Sigmoid colon (tissue), 7 donors: Measurements from ENCODE around the gene STK32B. TPM values are rescaled to one million over a fixed set of nuclear protein-coding genes. Genes with fewer than 3 reads are reported as not detected.

Experiments
- DNase-seq: peaks from one replicate; pipeline ENCODE4 v3.0.0-alpha.2; 2019
- H3K27ac ChIP-seq, 4 donors: fragments of 200-600 bp; sonication (generic); one replicate each; pipeline ENCODE4 v1.5.1; 2016 to 2019; ENCODE audit warnings: mild to moderate bottlenecking in 1 of 4
- H3K27me3 ChIP-seq, 3 donors: fragments of 200-600 bp; sonication (generic); one replicate each; pipeline ENCODE4 v1.5.1; 2019; ENCODE audit warnings: mild to moderate bottlenecking in 1 of 3
- H3K36me3 ChIP-seq, 4 donors: fragments of 200-600 bp; sonication (generic); one replicate each; pipeline ENCODE4 v1.5.1; 2016 to 2019
- H3K4me1 ChIP-seq, 4 donors: fragments of 200-600 bp; sonication (generic); one replicate each; pipeline ENCODE4 v1.5.1; 2017 to 2019
- H3K4me3 ChIP-seq, 4 donors: fragments of 200-600 bp; sonication (generic); one replicate each; pipeline ENCODE4 v1.5.1; 2017 to 2019; ENCODE audit warnings: mild to moderate bottlenecking in 2 of 4, moderate library complexity in 1 of 4
- H3K9me3 ChIP-seq, 4 donors: fragments of 200-600 bp in 3 of 4; sonication (generic) in 3 of 4; one replicate each; pipeline versions ENCODE4 v1.5.1 to v1.6.1; 2013 to 2019
- CTCF ChIP-seq, 4 experiments: fragments of 450-650 bp in 3 of 4; fragments of 200-600 bp in 1 of 4; IDR thresholded peaks; one replicate each; pipeline ENCODE4 v1.5.1; 2016 to 2019; ENCODE audit warnings: antibody characterized with exemption in 4 of 4, mild to moderate bottlenecking in 3 of 4, moderate library complexity in 2 of 4
- EP300 ChIP-seq, 4 donors: sonication (generic); formaldehyde crosslinking; IDR thresholded peaks; one replicate each; pipeline ENCODE4 v1.6.1; 2017; ENCODE audit warnings: antibody characterized with exemption in 4 of 4
- POLR2A ChIP-seq, 2 donors: fragments of 450-650 bp; IDR thresholded peaks; one replicate each; pipeline ENCODE4 v1.6.1; 2016; ENCODE audit warnings: antibody characterized with exemption in 2 of 2, mild to moderate bottlenecking in 2 of 2, moderate library complexity in 2 of 2
- POLR2AphosphoS5 ChIP-seq, 4 donors: sonication (generic); formaldehyde crosslinking; IDR thresholded peaks; one replicate each; pipeline ENCODE4 v1.6.1; 2017; ENCODE audit warnings: antibody characterized with exemption in 4 of 4
- WGBS, 2 donors: extraction: QIAGEN DNeasy Blood & Tissue Kit; methylation state at CpG; one replicate each; pipeline ENCODE4 v1.1.7; 2013; 5-methylcytosine and 5-hydroxymethylcytosine counted together
- intact Hi-C: fragments of 100-400 bp; cut with DNase I; formaldehyde crosslinking; loops from one replicate; pipeline ENCODE4 v1.15.1; 2023
- polyA plus RNA-seq, 3 donors: library from polyadenylated mRNA; stranded (reverse); fragments of 200-250 nt; gene quantifications; one replicate each; pipeline ENCODE4 v1.2.3, GENCODE V29; 2013
- total RNA-seq, 4 donors: library from RNA; depleted of rRNA; stranded (reverse); fragments of >200 nt; gene quantifications; one replicate each; pipeline ENCODE4 v1.1.0, GENCODE V29; 2016
- donor health status: healthy with polysubstance abuse.
- donor health status: Bipolar disorder and iron deficiency.
- donor health status: healthy.

Gene STK32B
- total and polyA plus RNA-seq, 7 donors, result 0.23 to 3.9 (median 1.8) TPM

DNA sequence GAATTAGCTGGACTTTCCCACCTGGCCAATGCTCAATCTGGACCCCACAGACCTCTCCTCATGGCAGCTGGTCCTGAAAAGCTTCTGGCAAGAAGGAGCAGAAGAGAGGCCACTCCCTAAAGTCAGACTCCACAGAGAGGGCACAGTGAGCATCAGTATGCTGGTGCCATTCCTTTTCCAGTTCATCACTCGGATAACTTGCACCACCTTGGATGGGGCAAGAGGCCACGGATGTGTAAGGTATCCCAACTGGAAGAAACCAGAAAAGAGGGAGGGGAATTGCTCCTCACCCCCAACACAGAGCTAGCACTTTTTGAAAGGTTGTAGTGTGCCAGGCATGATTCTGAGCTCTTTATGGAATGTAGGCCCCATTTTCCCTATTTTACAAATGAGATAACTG, 85.9 kb downstream of the STK32B start:
- no peak for DNase-seq
- 87 to 94% methylated on average over 2 of the region's 2 CpGs for WGBS, 2 donors
- H3K4me3 ChIP-seq, result no peak overlapping the region
- TF ChIP-seq POLR2AphosphoS5 (IDR thresholded peaks at IDR 0.05) (no peak), CTCF (IDR thresholded peaks at IDR 0.05) (no peak), POLR2A (IDR thresholded peaks at IDR 0.05) (no peak), EP300 (IDR thresholded peaks at IDR 0.05) (no peak)
- H3K4me1 ChIP-seq, result no peaks in the 10 kb centered on the region
- intact Hi-C loops, result no loop called here
- H3K9me3 ChIP-seq, result no peaks in the 10 kb centered on the region
- no peaks in the 10 kb centered on the region for H3K36me3 ChIP-seq
- no peaks in the 10 kb centered on the region for H3K27me3 ChIP-seq
- H3K27ac ChIP-seq, result no peak overlapping the region

- Histone ChIP-seq H3K4me3 (no peak overlapping the region), H3K36me3 (no peaks in the 10 kb centered on the region), H3K27ac (no peak overlapping the region), H3K4me1 (no peaks in the 10 kb centered on the region), H3K9me3 (no peaks in the 10 kb centered on the region), H3K27me3 (no peaks in the 10 kb centered on the region)
- DNase-seq, result no peak
- no peak for TF ChIP-seq EP300 (IDR thresholded peaks at IDR 0.05)
- TF ChIP-seq POLR2AphosphoS5 (IDR thresholded peaks at IDR 0.05), result no peak
- TF ChIP-seq CTCF (IDR thresholded peaks at IDR 0.05), result no peak
- TF ChIP-seq POLR2A (IDR thresholded peaks at IDR 0.05), result no peak
- 22 to 73% methylated on average over 9 of the region's 9 CpGs for WGBS, 2 donors
- intact Hi-C loops, result no loop called here
Measured at GRCh38 chr4:5137927-5138326, 86.6 kb downstream of the STK32B start.

GRCh38 chr4:5138389-5138788, 87.1 kb downstream of the STK32B start:
- H3K9me3 ChIP-seq, result no peaks in the 10 kb centered on the region
- DNase-seq, result no peak
- H3K4me1 ChIP-seq, result no peaks in the 10 kb centered on the region
- no peaks in the 10 kb centered on the region for H3K27me3 ChIP-seq
- H3K4me3 ChIP-seq, result no peak overlapping the region
- TF ChIP-seq POLR2AphosphoS5 (IDR thresholded peaks at IDR 0.05), result no peak
- TF ChIP-seq POLR2A (IDR thresholded peaks at IDR 0.05), result no peak
- no peak for TF ChIP-seq EP300 (IDR thresholded peaks at IDR 0.05)
- TF ChIP-seq CTCF (IDR thresholded peaks at IDR 0.05), result no peak
- intact Hi-C loops, result no loop called here
- H3K27ac ChIP-seq, result no peak overlapping the region
- 93 to 94% methylated on average over 3 of the region's 3 CpGs for WGBS, 2 donors
- no peaks in the 10 kb centered on the region for H3K36me3 ChIP-seq

GRCh38 chr4:5139141-5139540, 87.9 kb downstream of the STK32B start:
- no peak for DNase-seq
- intact Hi-C loops, result no loop called here
- Histone ChIP-seq H3K9me3 (no peaks in the 10 kb centered on the region), H3K27ac (no peak overlapping the region), H3K27me3 (no peaks in the 10 kb centered on the region), H3K36me3 (no peaks in the 10 kb centered on the region), H3K4me3 (no peak overlapping the region), H3K4me1 (no peaks in the 10 kb centered on the region)
- 71 to 79% methylated on average over 2 of the region's 2 CpGs for WGBS, 2 donors
- TF ChIP-seq EP300 (IDR thresholded peaks at IDR 0.05), result no peak
- no peak for TF ChIP-seq CTCF (IDR thresholded peaks at IDR 0.05)
- no peak for TF ChIP-seq POLR2A (IDR thresholded peaks at IDR 0.05)
- TF ChIP-seq POLR2AphosphoS5 (IDR thresholded peaks at IDR 0.05), result no peak

- Histone ChIP-seq H3K4me3 (no peak overlapping the region), H3K4me1 (no peaks in the 10 kb centered on the region), H3K27me3 (no peaks in the 10 kb centered on the region), H3K36me3 (no peaks in the 10 kb centered on the region), H3K27ac (no peak overlapping the region), H3K9me3 (no peaks in the 10 kb centered on the region)
- DNase-seq, result no peak
- TF ChIP-seq EP300 (IDR thresholded peaks at IDR 0.05) (no peak), POLR2AphosphoS5 (IDR thresholded peaks at IDR 0.05) (no peak), POLR2A (IDR thresholded peaks at IDR 0.05) (no peak), CTCF (IDR thresholded peaks at IDR 0.05) (no peak)
- 81 to 87% methylated on average over 4 of the region's 4 CpGs for WGBS, 2 donors
- intact Hi-C loops, result loop anchor here (2.0 kb wide), 2 partner anchors 91 to 147 kb away; partner anchors contain the start of gene STK32B
Measured at GRCh38 chr4:5141802-5142201, 90.5 kb downstream of the STK32B start.
